ENCODE results near the gene RGCC.
"Not testable (repeated sequence)": the region's sequence is repeated elsewhere in the genome, so short reads cannot be mapped to it uniquely, and the experiment has no call there.

RGCC gene

DNA sequence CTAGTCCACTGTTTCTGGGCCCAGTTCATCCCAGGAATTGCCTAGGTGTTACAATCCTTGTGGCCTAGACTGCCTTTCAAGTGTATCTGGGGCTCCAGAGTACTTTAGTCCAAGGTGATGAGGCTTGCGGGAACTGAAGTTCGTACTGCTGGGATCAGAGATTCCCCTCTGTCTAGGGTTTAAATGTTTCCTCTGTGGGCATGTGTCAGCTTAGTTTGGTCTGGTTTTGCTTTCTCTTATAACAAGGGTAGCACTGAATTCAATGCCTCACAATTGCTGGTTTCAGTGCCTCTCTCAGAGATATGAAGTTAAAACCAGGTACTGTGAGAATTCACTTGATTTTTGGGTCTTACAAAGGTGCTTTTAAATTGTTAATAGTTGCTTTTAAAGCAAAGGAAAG is 30.8 kb downstream of the RGCC start:
- no peak for FAIRE-seq
- no peak for DNase-seq (ENCODE audit: insufficient read length, low spot score)

DNA sequence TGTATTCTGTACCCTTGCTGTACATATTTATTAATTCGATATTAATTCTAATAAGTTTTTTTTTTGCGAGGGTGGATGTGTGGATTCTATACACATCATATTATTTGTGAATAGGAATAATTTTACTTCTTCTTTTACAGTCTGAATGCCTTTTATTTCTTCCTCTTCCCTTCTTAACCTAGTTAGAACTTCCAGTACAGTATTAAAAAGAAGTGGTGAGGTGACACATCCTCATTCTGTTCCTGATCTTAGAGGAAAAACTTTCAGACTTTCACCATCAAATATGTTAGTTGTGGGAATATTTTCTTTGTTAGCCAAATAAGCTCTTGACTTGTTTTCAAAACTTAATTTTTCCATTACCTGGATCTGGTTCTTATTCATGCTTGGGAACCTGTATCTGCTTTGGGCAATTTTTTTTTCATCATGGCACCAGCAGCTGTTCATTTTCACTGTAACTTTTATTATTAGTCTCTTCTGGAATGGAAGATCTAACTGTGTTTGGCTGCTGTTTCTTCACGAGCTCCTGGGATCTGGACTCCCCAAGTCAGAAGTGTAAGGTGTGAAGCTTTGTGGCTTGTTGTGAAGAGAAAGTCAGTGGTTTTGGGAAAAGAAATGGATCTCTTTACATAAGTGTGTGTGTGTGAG is 33.1 kb downstream of the RGCC start:
- FAIRE-seq (no peak), DNase-seq (ENCODE audit: insufficient read length, low spot score) (no peak)

DNA sequence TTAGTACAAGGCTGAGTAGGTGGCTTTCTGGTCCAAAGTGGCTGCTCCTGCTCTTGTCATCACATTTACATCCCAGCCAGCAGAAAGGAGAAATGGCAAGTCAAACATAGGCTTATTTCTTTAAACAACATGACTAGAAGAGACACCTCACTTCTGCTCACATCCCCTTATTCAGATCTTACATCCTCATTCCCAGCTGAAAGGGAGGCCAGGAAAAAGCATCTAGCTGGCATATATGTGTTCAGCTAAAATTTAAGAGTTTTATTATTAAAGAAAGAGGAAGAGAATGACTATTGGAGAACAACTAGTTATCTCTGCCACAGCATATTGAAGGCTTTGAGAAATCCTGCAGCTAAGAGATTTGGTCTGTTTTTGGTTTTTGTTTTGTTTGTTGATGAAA is 34.1 kb downstream of the RGCC start:
- no peak for FAIRE-seq
- no peak for DNase-seq (ENCODE audit: insufficient read length, low spot score)

DNA sequence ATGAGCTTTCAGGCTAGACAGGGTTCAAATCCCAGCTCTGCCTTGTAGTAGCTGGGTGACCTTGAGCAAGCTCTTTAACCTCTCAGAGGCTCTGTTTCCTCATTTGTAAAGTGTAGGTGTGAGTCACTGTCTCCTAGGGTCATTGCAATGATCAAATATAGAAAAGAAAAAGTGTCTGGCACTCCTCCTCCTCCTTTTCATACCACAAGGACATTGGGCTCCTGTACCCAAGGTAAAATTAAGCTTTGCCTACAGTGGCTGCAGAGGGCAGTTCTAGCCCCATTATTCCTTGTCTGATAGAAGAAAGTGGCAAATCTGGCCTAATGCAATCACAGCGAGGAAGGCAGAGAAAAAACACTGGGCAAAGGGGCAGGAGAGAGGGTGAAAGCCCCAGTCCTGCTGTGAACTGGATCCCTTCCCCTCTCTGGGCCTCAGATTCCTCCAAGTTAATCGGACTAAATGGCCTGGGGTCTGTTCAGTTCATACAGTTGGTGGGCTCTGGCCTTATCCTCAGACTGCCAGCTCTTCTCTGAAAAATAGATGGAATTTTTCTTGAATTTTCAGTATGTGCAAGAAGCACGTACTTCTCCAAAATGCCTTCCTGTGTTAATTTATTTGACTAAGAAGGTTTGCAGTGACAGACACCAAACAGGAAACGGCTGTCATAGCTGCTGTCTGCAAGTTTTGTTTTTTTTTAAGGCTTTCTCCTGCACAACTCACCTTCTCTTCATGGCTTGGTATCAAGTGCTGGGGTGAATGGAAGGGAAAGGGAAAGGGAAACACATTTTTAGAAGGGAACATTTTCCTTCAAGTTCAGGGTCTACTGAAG is 35.3 kb downstream of the RGCC start:
- no peak for DNase-seq (ENCODE audit: insufficient read length, low spot score)
- no peak for FAIRE-seq

DNA sequence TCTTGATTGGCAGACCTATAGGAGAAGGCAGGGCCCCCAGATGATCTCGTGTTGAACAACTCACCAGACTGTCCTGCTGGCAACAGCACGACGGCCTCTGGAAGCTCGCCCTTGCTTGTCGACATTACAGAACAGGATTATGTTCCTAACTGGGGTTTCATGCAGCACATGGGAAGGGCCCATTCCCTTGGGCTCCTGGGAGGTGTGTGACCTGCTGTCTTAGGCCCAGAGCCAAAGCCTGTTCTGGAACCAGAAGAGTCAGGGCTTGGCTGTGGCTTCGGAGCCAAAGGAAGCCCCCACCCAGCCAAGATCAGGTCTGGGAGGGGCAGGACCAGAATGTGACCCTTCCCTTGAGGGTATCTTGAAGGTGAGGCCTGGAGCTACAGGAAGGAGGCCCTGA is 36.9 kb downstream of the RGCC start:
- FAIRE-seq: no peak
- no peak for DNase-seq (ENCODE audit: insufficient read length, low spot score)

DNA sequence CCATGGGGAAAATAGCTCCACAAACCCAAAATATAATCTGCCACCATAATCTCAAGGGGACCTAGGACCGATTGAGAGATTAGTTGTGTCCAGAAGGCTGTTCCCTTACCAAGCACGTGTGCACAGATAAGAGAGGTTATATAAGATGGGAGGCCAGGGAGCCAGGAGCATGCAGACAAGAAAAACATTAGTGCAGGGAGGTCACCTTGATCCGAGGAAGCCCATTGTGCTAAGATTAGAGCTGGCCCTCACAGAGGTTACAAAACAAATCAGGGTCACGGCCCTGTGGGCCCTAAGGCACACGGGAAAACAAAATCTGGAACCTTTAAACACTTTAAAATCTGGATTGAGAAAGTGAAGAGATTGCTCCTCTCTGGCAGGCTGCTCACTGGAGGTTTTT is 37.7 kb downstream of the RGCC start:
- no peak for FAIRE-seq
- no peak for DNase-seq (ENCODE audit: insufficient read length, low spot score)

DNA sequence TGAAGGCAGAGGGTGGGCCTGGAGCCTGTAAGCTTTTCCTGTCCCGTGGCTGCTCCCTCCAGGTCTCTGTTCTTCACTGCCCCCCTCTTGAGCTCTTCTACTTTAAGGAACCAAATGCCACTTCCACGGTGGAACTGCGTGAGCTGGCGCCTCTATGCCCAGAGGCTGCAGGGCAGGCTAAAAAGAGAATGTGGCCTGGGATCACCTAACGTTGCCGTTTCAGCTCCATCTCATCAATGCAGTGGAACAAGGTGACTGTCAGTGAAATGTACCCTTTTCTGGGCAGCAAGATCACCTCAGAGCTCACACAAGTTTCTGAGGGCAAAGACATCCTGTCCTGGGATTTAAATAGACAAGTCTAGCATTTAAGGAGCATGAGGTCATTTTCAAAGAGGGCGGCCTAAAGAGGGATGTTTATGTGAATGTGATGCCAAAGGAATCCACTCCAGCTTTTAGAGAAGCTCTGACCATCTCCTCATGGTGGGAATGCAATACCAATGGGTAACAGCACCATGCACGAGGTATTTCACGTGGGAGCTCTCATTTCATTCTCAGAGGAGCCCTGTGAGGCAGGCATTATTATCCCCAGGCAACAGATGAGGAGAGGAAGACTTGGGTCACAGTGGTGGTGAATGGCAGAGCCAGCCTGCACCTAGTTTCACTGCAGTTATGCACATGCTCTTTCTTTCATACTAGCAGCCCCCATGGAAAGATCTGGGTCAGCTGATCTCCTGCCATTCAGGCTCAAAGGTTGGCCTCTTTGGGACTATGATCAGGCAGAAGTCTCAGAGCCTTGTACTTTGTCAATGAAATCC is 39.3 kb downstream of the RGCC start:
- FAIRE-seq: no peak
- DNase-seq (ENCODE audit: insufficient read length, low spot score): peak; percentile 6

DNA sequence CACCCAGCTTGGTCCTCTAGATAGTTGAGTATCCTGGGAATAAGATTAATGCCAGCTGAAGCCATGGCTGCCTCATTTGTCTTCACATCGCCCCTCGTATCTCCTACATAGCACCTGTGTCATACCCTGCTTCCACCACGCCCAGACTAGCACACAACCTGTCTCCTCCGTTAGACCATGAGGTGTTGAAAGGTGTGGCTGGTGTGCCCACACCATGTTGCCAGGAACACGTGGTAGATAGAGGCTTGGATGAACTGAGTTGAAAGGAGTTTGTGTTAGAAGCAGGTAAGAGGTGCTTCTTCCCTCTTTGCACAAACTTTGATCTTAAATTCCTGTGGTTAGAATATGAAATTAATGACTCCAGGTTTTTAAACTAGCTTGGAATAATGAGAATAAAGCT is 40.1 kb downstream of the RGCC start:
- DNase-seq (ENCODE audit: insufficient read length, low spot score) (no peak), FAIRE-seq (no peak)

DNA sequence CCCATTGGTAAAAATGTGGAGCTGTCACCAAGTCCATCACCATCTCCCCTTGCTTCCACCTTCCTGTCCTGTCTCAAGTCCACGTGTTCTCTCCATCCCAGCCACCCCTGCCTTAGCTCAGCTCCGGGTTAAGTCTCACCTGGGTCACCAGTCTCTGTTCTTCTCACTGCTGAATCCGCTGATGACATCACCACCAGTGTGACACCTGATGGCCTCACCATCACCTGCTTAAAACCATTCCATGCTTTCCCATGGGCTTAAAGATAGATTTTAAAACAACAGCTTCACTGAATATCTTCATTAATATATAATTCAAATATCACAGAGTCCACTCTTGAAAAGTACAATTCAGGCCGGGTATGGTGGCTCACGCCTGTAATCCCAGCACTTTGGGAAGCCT is 42.1 kb downstream of the RGCC start:
- FAIRE-seq (no peak), DNase-seq (ENCODE audit: insufficient read length, low spot score) (no peak)

DNA sequence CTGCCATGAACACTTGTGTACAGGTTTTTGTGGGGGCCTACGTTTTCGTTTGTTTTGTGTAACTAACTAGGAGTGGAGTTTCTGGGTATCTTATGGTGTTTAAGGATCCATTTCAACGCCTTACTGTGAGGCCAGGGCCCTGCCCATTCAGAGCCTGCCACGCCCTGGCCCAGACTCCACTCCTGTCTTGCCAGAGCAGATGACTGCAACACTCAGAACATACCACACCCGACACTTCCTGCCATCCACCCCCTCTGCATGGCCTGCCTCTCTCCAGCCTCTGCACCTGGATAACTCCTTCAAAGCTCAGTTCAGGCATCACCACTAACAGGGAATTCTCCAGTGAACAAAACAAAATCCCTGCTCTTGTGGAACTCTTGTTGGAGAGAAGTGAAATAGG is 43.2 kb downstream of the RGCC start:
- FAIRE-seq (no peak), DNase-seq (ENCODE audit: insufficient read length, low spot score) (no peak)

DNA sequence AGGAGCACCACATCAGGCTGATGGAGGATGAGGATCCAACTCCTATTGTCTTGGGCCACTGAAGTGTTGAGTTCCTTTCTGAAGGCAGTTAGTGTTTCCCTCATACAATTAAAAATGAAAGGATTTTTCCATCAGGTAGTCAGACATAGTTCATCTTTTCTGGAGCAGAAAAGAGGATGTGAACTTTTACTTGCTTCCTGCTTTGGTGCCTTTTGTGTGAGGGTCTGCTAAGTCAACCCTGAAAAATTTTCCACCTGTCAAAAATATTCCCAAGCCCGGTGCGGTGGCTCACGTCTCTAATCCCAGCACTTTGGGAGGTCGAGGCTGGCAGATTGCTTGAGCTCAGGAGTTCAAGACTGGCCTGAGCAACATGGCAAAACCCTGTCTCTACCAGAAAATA is 43.9 kb downstream of the RGCC start:
- DNase-seq (ENCODE audit: insufficient read length, low spot score) (no peak), FAIRE-seq (no peak)

DNA sequence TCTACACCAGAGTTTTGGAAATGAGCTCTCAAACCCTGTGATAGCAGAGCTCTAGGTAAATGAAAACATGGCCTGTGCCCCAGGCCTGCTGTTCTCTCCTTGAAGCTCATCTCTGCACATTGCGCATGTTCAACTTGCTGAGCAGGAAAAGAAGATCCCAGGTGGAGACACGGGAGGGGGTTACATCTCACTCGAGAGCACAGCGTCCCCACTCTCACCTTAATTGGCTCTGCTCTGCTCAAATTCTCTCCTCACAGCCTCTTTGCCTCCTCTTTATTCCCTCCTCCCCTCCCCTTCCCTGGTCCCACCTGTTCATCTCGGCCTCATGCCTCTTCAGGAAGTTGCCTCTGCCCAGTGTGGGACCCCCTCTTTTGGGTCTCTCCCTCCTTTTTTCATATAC is 44.7 kb downstream of the RGCC start:
- FAIRE-seq (no peak), DNase-seq (ENCODE audit: insufficient read length, low spot score) (no peak)

DNA sequence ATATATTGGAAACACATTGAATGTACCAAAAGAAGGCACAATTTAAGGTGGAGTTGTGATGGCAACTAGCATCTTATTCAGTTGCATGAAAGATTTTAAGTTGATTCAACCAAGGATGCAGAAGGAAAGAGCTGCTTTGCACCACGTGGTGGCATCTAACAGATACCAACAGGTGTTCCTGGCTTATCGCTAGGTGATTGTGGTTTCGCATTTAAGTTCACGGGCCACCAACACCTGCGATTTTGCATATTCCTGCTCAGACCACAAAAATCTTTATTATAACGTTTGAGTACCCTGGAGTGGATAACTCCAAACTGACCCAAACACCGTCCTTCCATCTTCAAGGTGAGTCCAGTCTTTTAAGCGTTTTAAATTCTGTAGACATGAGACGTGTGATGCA is 45.3 kb downstream of the RGCC start:
- DNase-seq (ENCODE audit: insufficient read length, low spot score) (no peak), FAIRE-seq (no peak)

DNA sequence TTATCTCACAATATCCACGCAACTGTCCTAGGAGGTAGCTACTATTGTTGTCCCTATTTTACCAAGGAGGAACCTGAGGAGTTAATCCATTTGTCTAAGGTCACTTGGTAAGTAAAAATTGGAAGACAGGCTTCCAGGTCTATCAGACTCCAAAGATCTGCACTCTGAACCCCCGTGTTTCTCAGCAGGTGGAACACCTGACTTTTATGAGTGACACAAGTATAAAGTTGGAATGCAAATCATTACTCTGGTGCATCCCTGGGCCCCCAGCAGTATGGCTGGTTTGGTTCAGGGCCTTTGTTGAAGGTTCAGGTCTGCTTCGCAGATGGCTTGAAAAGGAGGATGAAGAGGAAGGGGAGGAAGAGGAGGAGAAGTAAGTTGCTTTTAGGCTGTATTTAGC is 46.0 kb downstream of the RGCC start:
- FAIRE-seq: no peak
- no peak for DNase-seq (ENCODE audit: insufficient read length, low spot score)

DNA sequence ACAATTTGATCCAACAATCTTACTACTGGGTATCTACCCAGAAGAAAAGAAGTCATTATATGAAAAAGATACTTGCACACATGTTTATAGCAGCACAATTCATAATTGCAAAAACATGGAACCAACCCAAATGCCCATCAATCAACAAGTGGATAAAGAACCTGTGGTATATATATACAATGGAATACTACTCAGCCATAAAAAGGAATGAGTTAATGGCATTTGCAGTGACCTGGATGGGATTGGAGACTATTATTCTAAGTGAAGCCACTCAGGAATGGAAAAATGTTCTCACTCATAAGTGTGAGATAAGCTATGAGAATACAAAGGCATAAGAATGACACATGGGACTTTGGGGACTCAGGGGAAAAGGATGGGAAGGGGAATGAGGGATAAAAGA is 47.3 kb downstream of the RGCC start:
- FAIRE-seq; DNase-seq (ENCODE audit: insufficient read length, low spot score): not testable (repeated sequence)

DNA sequence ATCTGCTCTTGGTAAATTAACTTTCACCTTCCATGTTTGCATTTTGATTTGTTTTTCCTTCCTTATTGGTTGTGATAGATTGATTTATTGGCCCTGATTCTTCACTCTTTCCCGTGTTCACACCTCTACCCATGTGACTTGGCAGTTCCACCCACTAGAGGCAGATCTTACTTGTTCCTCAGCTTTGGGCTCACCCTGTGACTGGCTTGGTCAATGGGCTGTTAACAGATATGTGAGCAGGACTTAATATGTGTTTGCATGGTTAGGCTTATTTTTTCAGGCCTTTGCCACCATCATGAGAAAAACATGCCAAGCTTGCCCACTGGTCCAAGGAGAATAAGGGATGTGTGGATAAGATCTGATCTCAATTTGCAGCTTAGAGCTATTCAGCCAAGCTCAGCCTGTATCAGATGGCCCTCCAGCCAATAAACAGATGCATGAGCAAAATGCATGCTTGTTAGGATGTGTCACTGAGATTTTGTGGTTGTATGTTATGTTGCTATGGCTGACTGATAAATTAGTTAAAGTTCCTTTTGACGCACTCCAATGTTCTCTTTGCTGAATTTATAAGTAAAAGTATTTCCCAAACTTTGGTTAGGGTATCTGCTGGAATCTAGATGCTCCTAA is 48.0 kb downstream of the RGCC start:
- FAIRE-seq (no peak), DNase-seq (ENCODE audit: insufficient read length, low spot score) (peak; percentile 5)

DNA sequence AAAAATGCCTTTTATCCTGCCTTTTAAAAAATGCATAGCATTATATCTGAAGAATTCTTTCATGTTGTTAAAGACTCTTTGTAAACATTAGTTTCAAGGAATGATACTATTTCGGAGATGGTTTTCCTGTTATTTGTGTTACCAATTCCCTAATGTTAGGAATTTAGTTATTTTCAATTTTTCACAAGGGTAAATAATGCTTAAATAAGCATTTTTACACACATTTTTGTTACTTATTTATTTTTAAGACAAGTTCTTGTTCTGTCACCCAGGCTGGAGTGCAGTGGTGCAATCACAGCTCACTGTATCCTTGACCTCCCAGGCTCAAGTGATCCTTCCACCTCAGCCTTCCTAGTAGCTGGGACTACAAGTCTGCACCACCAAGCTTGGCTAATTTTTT is 49.0 kb downstream of the RGCC start:
- FAIRE-seq: no peak
- no peak for DNase-seq (ENCODE audit: insufficient read length, low spot score)

DNA sequence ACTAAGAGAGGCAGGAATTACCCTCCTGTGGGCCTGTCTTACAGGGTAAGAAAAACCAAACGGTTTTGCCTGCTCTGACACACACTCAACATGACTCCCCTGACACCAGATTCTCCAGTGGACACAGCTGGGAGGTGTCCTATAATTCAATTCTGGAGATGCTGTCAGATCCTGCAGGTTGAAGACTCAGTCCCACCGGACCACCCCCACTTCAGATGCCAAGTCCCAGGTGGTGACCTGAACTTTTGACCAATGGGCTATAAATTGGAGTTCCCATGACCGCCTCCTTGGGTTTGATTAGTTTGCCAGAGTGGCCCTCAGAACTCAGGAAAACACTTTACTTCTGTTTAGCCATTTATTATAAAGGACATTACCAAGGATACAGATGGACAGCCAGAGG is 52.6 kb downstream of the RGCC start:
- DNase-seq (ENCODE audit: insufficient read length, low spot score): no peak
- no peak for FAIRE-seq

DNA sequence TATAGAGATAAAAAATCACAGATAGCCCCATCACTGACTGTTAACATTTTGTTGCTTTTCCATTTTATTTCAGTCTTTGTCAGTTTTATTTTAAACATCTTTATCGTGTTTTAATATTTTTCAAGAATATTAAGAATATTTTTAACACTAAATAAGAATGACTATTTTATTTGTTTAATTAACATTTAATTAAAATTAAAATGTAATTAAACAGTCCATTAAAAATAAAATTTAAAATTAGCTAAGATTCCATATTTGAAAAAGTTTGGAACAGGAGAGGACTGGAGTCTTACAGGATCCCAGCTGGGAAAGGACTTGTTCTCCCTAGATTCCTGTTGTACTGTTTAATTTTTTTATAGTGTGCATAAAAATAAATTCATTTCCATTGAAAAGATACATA is 54.5 kb downstream of the RGCC start:
- DNase-seq (ENCODE audit: insufficient read length, low spot score) (no peak), FAIRE-seq (no peak)

DNA sequence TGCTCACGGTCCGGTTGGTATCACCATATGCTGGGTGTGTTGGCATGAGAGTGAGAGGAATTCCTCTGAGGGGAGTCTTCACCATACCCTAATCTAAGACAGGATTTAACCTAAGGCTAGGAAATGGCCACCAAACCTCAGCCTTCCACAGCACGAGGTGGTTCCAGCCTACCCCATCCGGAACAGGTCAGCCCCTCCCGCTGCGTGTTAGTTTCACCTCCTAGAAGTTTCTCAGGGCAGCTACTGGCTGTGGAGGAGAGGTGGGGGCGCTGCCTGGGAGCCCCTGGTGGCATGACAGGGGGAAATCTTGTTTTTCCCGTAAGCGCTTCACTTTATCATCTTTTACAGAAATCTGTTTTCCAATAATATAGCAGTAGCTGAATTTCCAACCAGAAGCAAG is 55.1 kb downstream of the RGCC start:
- no peak for FAIRE-seq
- no peak for DNase-seq (ENCODE audit: insufficient read length, low spot score)

DNA sequence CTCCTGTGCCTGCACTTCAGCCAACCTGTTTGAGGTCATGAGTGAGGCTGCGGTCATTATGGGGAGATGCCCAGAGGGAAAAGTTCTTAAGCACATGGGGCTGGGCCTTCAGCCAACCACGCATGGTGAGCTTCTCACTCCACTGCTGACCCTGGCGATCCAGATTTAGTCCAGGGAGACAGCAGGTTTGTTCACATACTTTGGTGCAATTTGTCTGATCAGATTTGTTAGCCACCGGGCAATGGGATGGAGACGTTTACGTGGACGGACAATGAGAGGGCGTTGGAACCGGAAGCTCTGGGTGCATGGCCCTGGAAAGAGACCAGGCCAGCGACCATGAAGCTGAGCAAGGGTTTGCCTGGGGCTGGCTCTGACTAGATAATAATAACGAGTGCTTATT is 56.2 kb downstream of the RGCC start:
- FAIRE-seq: no peak
- no peak for DNase-seq (ENCODE audit: insufficient read length, low spot score)
